Testis (tissue), 2 donors: ENCODE measurements around the gene RECQL5.

Experiments
- POLR2A ChIP-seq: fragments of 450-650 bp; IDR thresholded peaks from one replicate; pipeline ENCODE4 v1.6.1; 2017; ENCODE audit warnings: antibody characterized with exemption, mild to moderate bottlenecking, moderate library complexity
- TF ChIP-seq, protein P1 (sequence below), 3 experiments: fragments of 450-650 bp in 2 of 3; fragments of 200-600 bp in 1 of 3; sonication (generic) in 1 of 3; IDR thresholded peaks; one replicate each; pipeline ENCODE4 v1.5.1; 2016 to 2019; ENCODE audit warnings: antibody characterized with exemption in 3 of 3, mild to moderate bottlenecking in 2 of 3, moderate library complexity in 1 of 3

GRCh38 chr17:75590849-75591721 is 75.9 kb downstream of the RECQL5 start:
- TF ChIP-seq, protein P1, sequence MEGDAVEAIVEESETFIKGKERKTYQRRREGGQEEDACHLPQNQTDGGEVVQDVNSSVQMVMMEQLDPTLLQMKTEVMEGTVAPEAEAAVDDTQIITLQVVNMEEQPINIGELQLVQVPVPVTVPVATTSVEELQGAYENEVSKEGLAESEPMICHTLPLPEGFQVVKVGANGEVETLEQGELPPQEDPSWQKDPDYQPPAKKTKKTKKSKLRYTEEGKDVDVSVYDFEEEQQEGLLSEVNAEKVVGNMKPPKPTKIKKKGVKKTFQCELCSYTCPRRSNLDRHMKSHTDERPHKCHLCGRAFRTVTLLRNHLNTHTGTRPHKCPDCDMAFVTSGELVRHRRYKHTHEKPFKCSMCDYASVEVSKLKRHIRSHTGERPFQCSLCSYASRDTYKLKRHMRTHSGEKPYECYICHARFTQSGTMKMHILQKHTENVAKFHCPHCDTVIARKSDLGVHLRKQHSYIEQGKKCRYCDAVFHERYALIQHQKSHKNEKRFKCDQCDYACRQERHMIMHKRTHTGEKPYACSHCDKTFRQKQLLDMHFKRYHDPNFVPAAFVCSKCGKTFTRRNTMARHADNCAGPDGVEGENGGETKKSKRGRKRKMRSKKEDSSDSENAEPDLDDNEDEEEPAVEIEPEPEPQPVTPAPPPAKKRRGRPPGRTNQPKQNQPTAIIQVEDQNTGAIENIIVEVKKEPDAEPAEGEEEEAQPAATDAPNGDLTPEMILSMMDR (IDR thresholded peaks at IDR 0.05) = no peak
- TF ChIP-seq POLR2A = no peak
